Activated T-helper 1 cell treated with anti-CD3 and anti-CD28 coated beads, Interleukin-2, amount 50 U/mL, for 16 hours (primary cell): ENCODE measurements around the gene PITX1.

Experiments
- DNase-seq, 2 donors: peaks; one replicate each; pipeline ENCODE4 v3.0.0-alpha.2; 2020; ENCODE audit warnings: low read depth in 1 of 2, low spot score in 1 of 2

PITX1 gene

DNA sequence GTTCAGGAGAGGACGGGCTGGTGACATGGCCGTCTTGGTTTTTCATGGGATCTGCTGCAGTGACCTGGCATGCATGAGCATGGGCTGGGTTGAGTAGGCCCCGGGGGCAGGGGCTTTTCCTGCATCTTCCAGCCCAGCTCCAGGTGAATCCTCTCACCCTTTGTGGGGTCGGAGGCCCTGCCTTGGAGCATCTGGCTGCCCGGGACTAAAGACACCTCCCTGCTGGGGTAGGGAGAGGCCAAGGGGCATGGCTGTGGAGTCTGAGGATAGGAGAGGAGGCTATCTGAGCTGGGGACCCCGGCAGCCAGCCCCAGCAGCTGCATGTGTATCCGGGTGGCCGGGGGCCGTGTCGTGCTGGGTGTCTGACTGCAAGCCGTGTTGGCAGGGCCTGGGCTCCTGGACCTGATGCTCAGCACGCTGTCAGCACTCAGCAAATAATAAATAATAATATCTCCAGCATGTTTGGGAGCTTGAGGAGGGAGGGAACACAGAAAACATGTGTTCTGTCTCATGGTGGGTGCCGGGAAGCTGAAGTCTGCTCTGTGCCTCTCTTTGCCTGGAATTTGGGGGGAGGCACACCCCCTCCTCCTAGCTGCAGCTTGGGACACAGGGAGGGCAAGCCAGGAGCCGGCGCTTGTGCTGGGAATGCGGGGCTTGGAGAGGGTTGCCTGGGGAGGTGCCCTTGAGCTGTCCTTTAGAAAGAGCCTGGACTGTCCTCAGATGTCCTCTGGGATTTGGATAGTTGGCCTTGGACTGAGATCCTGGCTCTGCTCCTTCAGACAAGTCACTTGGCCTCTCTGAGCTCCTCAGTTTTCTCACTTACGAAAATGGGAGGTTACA, 28.4 kb upstream of the PITX1 start:
- DNase-seq = no peak

GRCh38 chr5:135061001-135061400, 27.0 kb upstream of the PITX1 start:
- DNase-seq = no peak

DNA sequence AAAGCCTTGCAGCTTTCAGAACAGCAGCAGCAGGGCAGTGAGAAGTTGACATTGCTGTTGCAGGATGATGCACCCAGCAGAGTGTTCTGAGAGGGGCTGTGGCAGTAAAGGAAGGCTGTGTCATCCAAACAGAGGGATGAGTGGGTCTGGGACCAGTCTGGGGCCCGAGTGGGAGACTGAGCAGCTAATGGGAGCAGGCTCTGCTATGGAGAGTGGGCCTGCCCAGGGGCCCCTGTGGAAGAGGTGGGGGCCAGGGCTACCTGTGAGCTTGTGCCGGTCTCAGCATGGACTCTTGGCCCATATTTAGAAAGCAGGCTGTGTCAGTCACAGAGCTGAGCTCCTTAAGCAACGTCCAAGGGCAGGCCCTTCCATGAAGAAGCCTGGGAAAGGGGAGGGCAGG, 26.0 kb upstream of the PITX1 start:
- no peak for DNase-seq

DNA sequence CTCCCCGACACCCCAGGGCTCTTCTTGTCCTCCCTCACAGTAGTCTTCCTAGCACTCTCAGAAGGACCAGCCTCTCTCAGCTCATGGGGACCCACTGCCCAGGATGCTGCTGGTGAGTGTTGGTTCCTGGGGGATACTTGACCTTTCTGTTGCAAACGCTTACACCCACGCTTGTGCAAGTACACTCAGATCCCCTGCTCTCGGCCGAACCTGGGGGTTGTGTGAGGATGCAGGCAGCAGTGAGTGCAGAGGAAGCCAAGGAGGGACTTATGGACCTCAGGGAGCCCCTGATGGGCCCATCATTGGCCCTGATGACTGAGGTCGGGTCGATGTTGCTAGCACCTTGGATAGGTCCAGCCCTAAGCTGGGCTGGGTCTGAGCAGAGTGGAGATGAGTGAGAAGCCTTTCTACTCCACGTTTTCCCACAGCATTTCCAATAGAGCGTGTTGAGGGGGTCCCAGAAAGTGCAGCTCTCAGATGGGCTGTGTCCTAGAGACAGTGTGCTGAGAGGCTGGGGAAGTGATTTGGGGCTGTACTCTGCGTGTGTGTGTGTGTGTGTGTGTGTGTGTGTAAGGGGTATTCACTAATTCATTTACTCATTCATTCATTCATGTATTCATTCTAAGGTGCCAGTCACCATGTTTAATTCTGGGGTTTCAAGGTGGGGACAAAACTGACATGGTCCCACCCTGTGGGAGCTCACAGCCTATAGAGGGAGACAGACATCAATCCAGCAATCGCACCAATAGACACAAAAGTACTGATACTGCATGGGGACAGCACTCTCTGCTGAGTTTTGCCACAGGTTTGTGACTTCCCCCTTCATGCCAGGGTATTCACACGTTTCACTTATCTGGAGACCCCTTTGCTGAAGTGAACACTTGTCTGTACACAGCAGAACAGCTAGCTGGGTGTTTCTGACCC, 25.2 kb upstream of the PITX1 start:
- no peak for DNase-seq

- no peak for DNase-seq
Observed at GRCh38 chr5:135058331-135058732, 24.3 kb upstream of the PITX1 start.

- DNase-seq = no peak
Observed at GRCh38 chr5:135057233-135057632, 23.2 kb upstream of the PITX1 start.

GRCh38 chr5:135056316-135057030, 22.4 kb upstream of the PITX1 start:
- DNase-seq = no peak

DNA sequence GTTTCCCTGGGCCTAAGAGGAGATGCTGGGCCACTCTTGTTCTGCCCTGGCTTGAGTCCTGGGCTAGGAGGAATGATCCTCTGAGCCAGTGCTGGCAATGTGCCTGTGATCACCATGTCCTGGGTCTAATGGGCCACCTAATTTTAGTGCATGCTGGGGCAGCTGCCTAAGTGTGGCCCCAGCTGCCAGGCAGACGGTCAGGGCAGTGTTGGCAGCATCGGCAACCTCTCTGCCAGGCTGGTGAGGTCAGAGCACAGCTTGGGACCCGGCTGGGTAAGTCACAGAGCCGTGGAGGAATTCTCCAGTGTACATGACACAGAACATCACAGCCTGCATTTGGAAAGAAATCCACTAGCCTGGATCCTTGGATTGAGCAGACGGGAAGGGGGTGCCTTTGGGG, 21.4 kb upstream of the PITX1 start:
- DNase-seq = no peak

DNA sequence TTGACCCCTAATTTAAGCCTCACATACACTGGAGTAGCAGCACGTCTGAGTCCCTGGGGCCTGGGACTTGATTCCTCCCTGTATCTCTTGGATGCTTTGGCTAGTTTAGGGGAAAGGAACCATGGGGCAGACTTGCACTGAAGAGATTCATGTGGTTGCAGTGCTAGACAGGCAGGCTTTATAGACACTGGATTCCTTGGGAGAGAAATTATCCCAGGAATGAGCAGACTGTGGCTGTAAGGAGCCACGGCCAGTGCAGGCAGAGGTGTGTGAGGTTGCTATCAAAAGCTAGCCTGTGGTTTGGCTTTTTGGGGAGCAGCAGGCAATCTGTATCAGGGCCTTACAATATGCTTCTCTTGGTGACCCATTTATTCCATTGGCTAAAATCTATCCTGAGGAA, 20.5 kb upstream of the PITX1 start:
- DNase-seq = no peak

GRCh38 chr5:135053989-135054388, 20.0 kb upstream of the PITX1 start:
- DNase-seq = no peak

- no peak for DNase-seq
Observed at GRCh38 chr5:135053278-135053677, 19.2 kb upstream of the PITX1 start.

DNA sequence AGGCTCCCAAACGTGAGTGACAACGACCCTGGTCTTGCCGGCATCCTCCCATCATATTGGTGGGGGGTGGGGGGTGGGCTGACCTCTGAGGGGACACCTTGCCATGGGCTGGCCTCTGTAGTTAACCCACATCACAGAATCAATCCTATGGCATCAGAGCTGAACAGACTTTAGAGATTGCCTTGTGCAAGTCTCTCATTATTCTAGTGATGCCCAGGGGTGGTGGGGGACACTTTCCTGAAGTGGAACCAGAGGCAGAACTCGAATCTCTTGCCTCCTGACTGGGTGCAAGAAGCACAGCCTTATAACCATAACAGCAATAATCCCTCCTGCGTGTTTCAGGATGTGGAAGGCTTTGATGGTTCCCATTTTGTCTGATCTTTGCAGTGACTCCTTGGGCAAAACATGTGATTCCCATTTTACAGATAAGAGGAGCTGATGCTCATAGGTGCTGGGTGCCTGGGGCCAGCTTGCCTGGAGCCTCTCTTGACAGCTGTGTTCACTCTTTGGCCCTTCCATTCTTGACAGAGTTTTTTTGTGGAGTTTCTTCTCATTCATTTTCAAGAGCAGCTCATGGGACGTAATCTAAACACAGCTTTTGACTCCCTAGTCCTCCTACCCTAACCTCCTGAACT, 18.6 kb upstream of the PITX1 start:
- DNase-seq = no peak

- no peak for DNase-seq
Observed at GRCh38 chr5:135051872-135052271, 17.8 kb upstream of the PITX1 start.

- DNase-seq = no peak
Observed at GRCh38 chr5:135051399-135051798, 17.4 kb upstream of the PITX1 start.

- DNase-seq = no peak
Observed at GRCh38 chr5:135050244-135050767, 16.3 kb upstream of the PITX1 start.

DNA sequence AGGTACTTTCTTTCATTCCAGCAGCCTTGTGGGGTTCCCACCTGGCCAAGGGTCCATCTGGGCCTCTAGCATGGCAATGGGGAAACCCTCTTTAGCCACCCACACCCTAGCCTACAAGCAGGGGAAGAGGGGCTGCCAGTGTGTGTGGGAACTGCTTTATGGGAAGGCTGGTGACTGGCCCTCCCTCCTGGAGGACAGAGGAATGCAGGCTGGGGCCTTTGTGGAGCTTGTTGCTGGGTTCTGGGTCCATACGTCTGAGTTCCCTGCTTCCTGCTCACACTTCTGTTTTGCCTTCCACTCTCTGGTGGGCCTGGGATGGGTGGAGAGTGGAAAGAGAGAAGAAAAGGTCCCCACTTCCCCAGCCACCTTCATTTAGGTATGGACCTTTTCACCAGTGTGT, 14.9 kb upstream of the PITX1 start:
- no peak for DNase-seq

DNA sequence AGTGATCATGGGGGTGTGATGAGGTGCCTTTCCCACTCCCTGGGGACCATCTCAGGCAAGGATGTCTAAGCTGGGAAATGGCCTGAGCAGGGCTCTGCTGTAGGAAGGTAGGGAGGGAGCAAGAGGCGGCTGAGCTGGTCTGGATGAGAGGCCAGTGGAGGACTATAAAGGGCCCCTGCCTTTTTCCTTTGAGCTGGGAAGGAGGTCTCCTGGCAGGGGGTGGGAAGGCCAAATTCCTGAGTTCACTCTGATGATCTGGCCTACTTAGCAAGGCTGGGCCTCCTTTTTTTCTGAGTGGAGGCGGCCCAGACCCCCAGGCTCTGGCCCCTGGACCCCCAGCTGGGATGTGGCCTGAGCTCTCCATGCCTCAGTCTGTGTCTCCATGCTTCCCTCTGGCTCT, 14.3 kb upstream of the PITX1 start:
- no peak for DNase-seq

DNA sequence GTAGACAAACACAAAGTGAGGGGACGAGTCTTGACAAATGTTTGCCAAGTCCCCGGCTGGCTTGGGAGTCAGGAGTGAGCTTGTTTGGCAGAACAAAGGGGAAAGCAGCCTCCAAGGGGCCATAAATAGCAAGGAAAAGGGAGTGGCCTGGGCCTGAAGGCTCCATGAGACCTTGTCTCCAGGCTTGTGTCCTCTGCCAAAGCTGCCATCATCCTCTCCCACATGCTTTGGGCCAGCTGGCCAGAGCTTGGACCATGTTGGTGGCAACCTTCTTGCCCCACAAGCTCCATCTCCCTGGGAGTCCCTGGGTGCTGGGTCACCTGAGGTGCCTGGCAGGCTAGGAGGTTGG, 13.3 kb upstream of the PITX1 start:
- no peak for DNase-seq

- no peak for DNase-seq
Observed at GRCh38 chr5:135046661-135047346, 12.8 kb upstream of the PITX1 start.

DNA sequence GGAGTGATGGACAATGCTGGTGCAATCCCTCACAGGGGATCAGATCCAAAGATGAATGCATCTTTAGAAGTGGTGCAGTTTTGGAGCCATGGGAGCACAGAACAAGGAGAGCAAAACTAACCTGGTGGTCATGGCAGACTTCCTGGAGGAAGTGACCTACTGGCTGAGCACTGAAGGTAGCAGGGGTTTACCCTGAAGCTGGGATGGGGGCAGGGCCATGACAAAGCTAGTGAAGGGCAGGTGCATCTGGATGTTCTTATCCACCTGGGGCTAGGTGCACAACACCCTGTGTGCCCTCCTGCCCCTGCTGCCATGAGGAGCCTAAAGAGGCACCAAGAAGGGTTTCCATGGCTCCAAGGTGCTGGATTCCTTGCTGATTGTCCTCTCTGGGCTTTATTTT, 11.5 kb upstream of the PITX1 start:
- DNase-seq = no peak
